ENCODE results near the gene CDC27.

DNA sequence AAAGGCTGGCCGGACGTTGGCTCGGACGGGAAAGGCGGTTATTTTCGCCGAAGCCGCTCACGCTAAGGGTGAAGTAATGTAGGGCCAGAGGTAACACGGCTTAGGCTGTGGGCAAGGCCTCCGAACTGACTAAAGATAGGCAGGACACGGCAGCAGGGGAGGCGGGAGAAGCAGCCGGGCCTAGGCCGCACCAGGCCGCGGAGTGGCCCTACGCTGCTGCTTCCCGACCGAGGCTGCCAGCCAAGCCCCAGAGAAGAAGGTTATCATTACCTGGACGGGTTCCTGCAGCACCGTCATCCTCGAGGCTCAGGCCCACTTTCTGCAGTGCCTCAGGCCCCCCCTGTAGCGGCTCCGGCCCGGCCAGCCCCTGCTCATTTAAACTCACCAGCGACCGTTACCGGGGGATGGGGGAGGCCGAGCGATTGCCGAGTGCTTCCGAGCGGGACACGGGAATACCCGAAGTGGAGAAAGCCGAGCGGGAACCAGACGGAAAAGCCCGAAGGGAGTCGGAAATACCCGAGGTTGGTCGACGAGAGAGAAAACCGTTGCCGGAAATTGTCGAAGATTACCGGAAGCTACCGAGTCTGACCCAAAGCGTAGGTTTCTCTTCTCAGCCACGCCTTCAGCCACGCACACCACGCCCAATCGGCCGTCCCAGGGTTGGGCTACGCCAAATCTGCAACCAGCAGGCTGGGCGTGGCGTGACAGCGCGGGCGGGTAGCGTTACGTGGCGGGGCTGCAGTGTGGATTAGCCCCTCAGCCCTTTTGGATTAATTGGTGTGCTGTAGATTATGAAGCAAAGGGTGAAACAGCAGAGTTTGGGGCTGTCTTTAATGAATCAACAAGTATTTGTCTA is at the start of gene CDC27:
- TF ChIP-seq, protein P1, sequence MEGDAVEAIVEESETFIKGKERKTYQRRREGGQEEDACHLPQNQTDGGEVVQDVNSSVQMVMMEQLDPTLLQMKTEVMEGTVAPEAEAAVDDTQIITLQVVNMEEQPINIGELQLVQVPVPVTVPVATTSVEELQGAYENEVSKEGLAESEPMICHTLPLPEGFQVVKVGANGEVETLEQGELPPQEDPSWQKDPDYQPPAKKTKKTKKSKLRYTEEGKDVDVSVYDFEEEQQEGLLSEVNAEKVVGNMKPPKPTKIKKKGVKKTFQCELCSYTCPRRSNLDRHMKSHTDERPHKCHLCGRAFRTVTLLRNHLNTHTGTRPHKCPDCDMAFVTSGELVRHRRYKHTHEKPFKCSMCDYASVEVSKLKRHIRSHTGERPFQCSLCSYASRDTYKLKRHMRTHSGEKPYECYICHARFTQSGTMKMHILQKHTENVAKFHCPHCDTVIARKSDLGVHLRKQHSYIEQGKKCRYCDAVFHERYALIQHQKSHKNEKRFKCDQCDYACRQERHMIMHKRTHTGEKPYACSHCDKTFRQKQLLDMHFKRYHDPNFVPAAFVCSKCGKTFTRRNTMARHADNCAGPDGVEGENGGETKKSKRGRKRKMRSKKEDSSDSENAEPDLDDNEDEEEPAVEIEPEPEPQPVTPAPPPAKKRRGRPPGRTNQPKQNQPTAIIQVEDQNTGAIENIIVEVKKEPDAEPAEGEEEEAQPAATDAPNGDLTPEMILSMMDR (conservative IDR thresholded peaks at IDR 0.05 in 1 of 2, IDR thresholded peaks at IDR 0.05 in 1 of 2; ENCODE audit: low read depth in 1 of 2, low read length in 2 of 2), result no peak
- TF ChIP-seq EZH2 (IDR thresholded peaks at IDR 0.05; ENCODE audit: low read length, missing control alignments), result no peak
